IMR-90 (cell line): ENCODE measurements around the gene CCDC182. TPM values are rescaled to one million over a fixed set of nuclear protein-coding genes. Genes with fewer than 3 reads are reported as not detected.

Source experiments
- ATAC-seq: fragments of 200-7000 bp; cut with Tn5 transposase; 2 replicates; pipeline ENCODE4 v1.9.1; 2020; ENCODE audit warnings: low read depth, mild to moderate bottlenecking, moderate library complexity
- BruUV-seq: library from RNA; stranded (reverse); fragments of 400-500 nt; replicated peaks from 2 replicates; lab custom pipeline; 2021; lab: Mats Ljungman, UMichigan
- CTCF ChIA-PET: fragments of 300-600 bp; formaldehyde crosslinking; extraction: SDS; loops from one replicate; lab custom pipeline; 2021; ENCODE audit warnings: antibody characterized with exemption; lab: Yijun Ruan, JAX
- POLR2A ChIA-PET: fragments of 300-600 bp; sonication (Branson Sonifier 250); formaldehyde crosslinking; loops from one replicate; lab custom pipeline; 2022; ENCODE audit warnings: antibody characterized with exemption; ENCODE audit not compliant: unreplicated experiment; lab: Charles Lee
- DNase-seq: peaks from one replicate; pipeline ENCODE4 v3.0.0; 2013
- H2AFZ ChIP-seq: replicated peaks from 2 replicates; pipeline ENCODE3; 2013; ENCODE audit warnings: low read length, mild to moderate bottlenecking; ENCODE audit not compliant: poor library complexity
- H2AK5ac ChIP-seq: 2 replicates; pipeline ENCODE4 v1.6.1; 2013; ENCODE audit warnings: low read depth, low read length, inconsistent platforms
- H2AK9ac ChIP-seq: replicated peaks from 2 replicates; pipeline ENCODE3; 2013; ENCODE audit warnings: mild to moderate bottlenecking, low read depth, low read length, moderate library complexity; ENCODE audit not compliant: poor library complexity
- H2BK120ac ChIP-seq: 2 replicates; pipeline ENCODE4 v1.6.1; 2013; ENCODE audit warnings: low read depth, low read length, inconsistent platforms
- H2BK15ac ChIP-seq: 3 replicates; pipeline ENCODE4 v1.6.1; 2013; ENCODE audit warnings: low read depth, low read length, inconsistent platforms
- H2BK20ac ChIP-seq: 2 replicates; pipeline ENCODE4 v1.6.1; 2013; ENCODE audit warnings: low read depth, mild to moderate bottlenecking, inconsistent platforms, low read length, moderate library complexity
- H2BK5ac ChIP-seq: 2 replicates; pipeline ENCODE4 v1.6.1; 2013; ENCODE audit warnings: mild to moderate bottlenecking, low read depth, low read length, inconsistent platforms; ENCODE audit not compliant: poor library complexity, severe bottlenecking
- H3K14ac ChIP-seq: replicated peaks from 2 replicates; pipeline ENCODE4 v1.6.1; 2013; ENCODE audit warnings: low read depth, low read length, inconsistent platforms
- H3K18ac ChIP-seq: 2 replicates; pipeline ENCODE4 v1.6.1; 2013; ENCODE audit warnings: low read depth, low read length, control low read depth
- H3K23ac ChIP-seq: 2 replicates; pipeline ENCODE4 v1.6.1; 2013; ENCODE audit warnings: low read depth, low read length, inconsistent platforms
- H3K27ac ChIP-seq: 2 replicates; pipeline ENCODE4 v1.5.1; 2013; ENCODE audit warnings: mild to moderate bottlenecking, control low read depth, low read length; ENCODE audit not compliant: insufficient read depth
- H3K27me3 ChIP-seq: 2 replicates; pipeline ENCODE4 v1.6.1; 2013; ENCODE audit warnings: low read length; ENCODE audit not compliant: control insufficient read depth, insufficient read depth
- H3K36me3 ChIP-seq: 2 replicates; pipeline ENCODE4 v1.6.1; 2013; ENCODE audit warnings: low read length, mixed read lengths; ENCODE audit not compliant: control insufficient read depth, insufficient read depth
- H3K4ac ChIP-seq: 2 replicates; pipeline ENCODE4 v1.6.1; 2013; ENCODE audit warnings: low read depth, low read length, inconsistent platforms
- H3K4me1 ChIP-seq: 2 replicates; pipeline ENCODE4 v1.6.1; 2013; ENCODE audit warnings: low read length, mixed read lengths; ENCODE audit not compliant: control insufficient read depth, insufficient read depth
- H3K4me2 ChIP-seq: 2 replicates; pipeline ENCODE4 v1.6.1; 2013; ENCODE audit warnings: low read depth, mild to moderate bottlenecking, control low read depth, low read length, moderate library complexity
- H3K4me3 ChIP-seq: 2 replicates; pipeline ENCODE4 v1.5.1; 2013; ENCODE audit warnings: low read depth, mild to moderate bottlenecking, control low read depth, low read length, moderate library complexity; ENCODE audit not compliant: insufficient read depth
- H3K56ac ChIP-seq: 2 replicates; pipeline ENCODE4 v1.6.1; 2013; ENCODE audit warnings: low read length, inconsistent platforms; ENCODE audit not compliant: insufficient read depth; ENCODE audit errors: extremely low read depth
- H3K79me1 ChIP-seq, 2 experiments: 2 replicates each; pipeline ENCODE4 v1.6.1; 2013; ENCODE audit warnings: low read length in 2 of 2, inconsistent platforms in 1 of 2, low read depth in 1 of 2
- H3K9ac ChIP-seq: 2 replicates; pipeline ENCODE4 v1.6.1; 2013; ENCODE audit warnings: low read depth, low read length, control low read depth
- H3K9me1 ChIP-seq: 2 replicates; pipeline ENCODE4 v1.6.1; 2013; ENCODE audit warnings: low read length, inconsistent platforms; ENCODE audit not compliant: insufficient read depth
- H3K9me3 ChIP-seq: 2 replicates; pipeline ENCODE4 v1.6.1; 2013; ENCODE audit warnings: low read length; ENCODE audit not compliant: control insufficient read depth, insufficient read depth
- H4K20me1 ChIP-seq: 2 replicates; pipeline ENCODE4 v1.6.1; 2013; ENCODE audit warnings: low read length, inconsistent platforms; ENCODE audit not compliant: insufficient read depth
- H4K5ac ChIP-seq: 2 replicates; pipeline ENCODE4 v1.6.1; 2013; ENCODE audit warnings: mild to moderate bottlenecking, low read depth, low read length, control low read depth
- H4K8ac ChIP-seq, 2 experiments: 2 replicates each; pipeline ENCODE4 v1.6.1; 2013; ENCODE audit warnings: low read depth in 2 of 2, low read length in 2 of 2, control low read depth in 1 of 2, inconsistent platforms in 1 of 2
- H4K91ac ChIP-seq: 2 replicates; pipeline ENCODE4 v1.6.1; 2013; ENCODE audit warnings: low read depth, low read length, inconsistent platforms; ENCODE audit not compliant: insufficient read depth
- CTCF ChIP-seq: conservative IDR thresholded peaks from 2 replicates; pipeline ENCODE4 v1.5.1; 2012; ENCODE audit warnings: mild to moderate bottlenecking, low read depth, low read length, improper control_type of control experiment
- MXI1 ChIP-seq: IDR thresholded peaks from 2 replicates; pipeline ENCODE4 v1.6.1; 2012; ENCODE audit warnings: low read depth, mild to moderate bottlenecking, low read length, moderate library complexity, borderline replicate concordance
- RAD21 ChIP-seq: IDR thresholded peaks from 2 replicates; pipeline ENCODE4 v1.6.1; 2012; ENCODE audit warnings: low read length, improper control_type of control experiment
- SMC3 ChIP-seq: fragments of 150-350 bp; IDR thresholded peaks from 2 replicates; pipeline ENCODE4 v1.6.1; 2016; ENCODE audit warnings: low read depth, mild to moderate bottlenecking, antibody characterized with exemption, low read length, moderate library complexity
- WGBS, 2 experiments: methylation state at CpG; one replicate each; pipeline versions ENCODE4 v1.1.5 to v1.1.7; 2013; ENCODE audit warnings: missing lambda C conversion rate in 2 of 2; ENCODE audit not compliant: insufficient read length in 1 of 2; ENCODE audit errors: extremely low coverage in 2 of 2; 5-methylcytosine and 5-hydroxymethylcytosine counted together
- dilution Hi-C: fragments of 300-500 bp; cut with HindIII; formaldehyde crosslinking; loops from one replicate; pipeline ENCODE4 v1.14.3; 2018; ENCODE audit warnings: low sequenced_read_pairs; ENCODE audit not compliant: unreplicated experiment
- in situ Hi-C: fragments of 300-500 bp; cut with MboI; formaldehyde crosslinking; loops from 3 replicates; pipeline ENCODE4 v1.14.3; 2019; ENCODE audit warnings: low sequenced_read_pairs, inconsistent platforms, mixed read lengths
- intact Hi-C: fragments of 100-400 bp; cut with micrococcal nuclease; formaldehyde crosslinking; loops from 2 replicates; pipeline ENCODE4 v1.10.0; 2022
- polyA plus RNA-seq, 3 experiments: library from polyadenylated mRNA; depleted of rRNA; stranded (reverse); fragments of >200 nt; gene quantifications; 2 replicates each; pipeline ENCODE4 v1.2.3, GENCODE V29; 2012; ENCODE audit warnings: low replicate concordance in 1 of 3
- total RNA-seq: library from RNA; depleted of rRNA; stranded (reverse); fragments of >200 nt; gene quantifications from 2 replicates; pipeline ENCODE4 v1.2.3, GENCODE V29; 2012

The CCDC182 gene
- total and polyA plus RNA-seq, 2 of the 4 experiments (the other 2 are of a cell fraction): not detected

- no peaks in the 10 kb centered on the region for H3K4me1 ChIP-seq
- no peak overlapping the region for H2BK15ac ChIP-seq
- H3K23ac ChIP-seq: no peak overlapping the region
- no peak overlapping the region for H3K27ac ChIP-seq
- H3K79me1 ChIP-seq: no peaks in the 10 kb centered on the region
- 0 out of 2 replicates have a peak, but pooled peaks have one; percentile 8 for TF ChIP-seq RAD21
- no peak for TF ChIP-seq MXI1
- TF ChIP-seq SMC3: peak; percentile 38
- TF ChIP-seq CTCF: peak; percentile 21; the same call in 1 of the 2 replicates
- dilution Hi-C loops: no loop called here
- H2BK5ac ChIP-seq: no peak overlapping the region
- H4K91ac ChIP-seq: no peak overlapping the region
- H3K56ac ChIP-seq: no peak overlapping the region
- H3K36me3 ChIP-seq: no peaks in the 10 kb centered on the region
- no peak overlapping the region for H2BK120ac ChIP-seq
- no peak overlapping the region for H4K8ac ChIP-seq
- ATAC-seq: no peak
- no peak overlapping the region for H3K18ac ChIP-seq
- ChIA-PET CTCF (interaction anchor here (0.6 to 1.2 kb wide), 4 partner anchors 9 to 162 kb away, joined by 3 to 4 read pairs (median 3); no protein-coding TSS in a partner anchor), POLR2A (no interaction called here)
- no peak overlapping the region for H3K4me2 ChIP-seq
- H4K20me1 ChIP-seq: no peaks in the 10 kb centered on the region
- no peaks in the 10 kb centered on the region for H3K9me1 ChIP-seq
- H2AK9ac ChIP-seq: peak overlapping the region; percentile 23
- no CpG with 5 or more reads among the region's 1 CpG for WGBS, 2 experiments
- no TSS peak for BruUV-seq
- peaks cover 38% of the 10 kb centered on the region for H3K27me3 ChIP-seq
- H2AK5ac ChIP-seq: no peak overlapping the region
- intact Hi-C loops: no loop called here
- no peak overlapping the region for H2BK20ac ChIP-seq
- H4K5ac ChIP-seq: no peak overlapping the region
- H3K4ac ChIP-seq: no peak overlapping the region
- no peak overlapping the region for H3K4me3 ChIP-seq
- no peak for DNase-seq
- no peak overlapping the region for H3K14ac ChIP-seq
- H2AFZ ChIP-seq: no peak overlapping the region
- in situ Hi-C loops: loop anchor here (10.0 kb wide), 3 partner anchors 145 to 615 kb away; no protein-coding TSS in a partner anchor
- no peaks in the 10 kb centered on the region for H3K9me3 ChIP-seq
- H3K9ac ChIP-seq: no peak overlapping the region
These were observed 5.5 kb downstream of the CCDC182 start for GRCh38 chr17:57739402-57740234.
